ENCODE results near the gene BPIFB1. TPM values are rescaled to one million over a fixed set of nuclear protein-coding genes. Genes with fewer than 3 reads are reported as not detected.

Gene BPIFB1
- total and polyA plus RNA-seq, 3 experiments from 2014 or later, result not detected

GRCh38 chr20:33281550-33282146 lies 1.4 kb upstream of the BPIFB1 start:
- Mint-ChIP-seq H3K27ac (no peak overlapping the region), H3K36me3 (no peaks in the 10 kb centered on the region), H3K4me1 (no peaks in the 10 kb centered on the region), H3K27me3 (peaks cover 20 to 39% of the 10 kb centered on the region in 2 donors), H3K4me3 (no peak overlapping the region), H3K9me3 (peaks cover 0 to 2% (median 0%) of the 10 kb centered on the region in 5 donors)
- Histone ChIP-seq H3K27ac (ENCODE audit: low read depth, low read length) (no peak overlapping the region), H3K4me1 (ENCODE audit: insufficient read depth, low read length) (no peaks in the 10 kb centered on the region), H3K36me3 (ENCODE audit: insufficient read depth, low read length) (no peaks in the 10 kb centered on the region), H3K4me3 (ENCODE audit: low read length) (no peak overlapping the region), H3K27me3 (ENCODE audit: insufficient read depth, low read length, poor library complexity, severe bottlenecking) (no peaks in the 10 kb centered on the region), H3K9me3 (ENCODE audit: low read length) (no peaks in the 10 kb centered on the region)
- no peak for DNase-seq
- ChIA-PET POLR2A (no interaction called here), CTCF (interaction anchor here (1.0 kb wide), 1 partner anchor 18 kb away, joined by 3 read pairs; no protein-coding TSS in a partner anchor)

GRCh38 chr20:33282196-33282934 lies 649 bp upstream of the BPIFB1 start:
- Mint-ChIP-seq H3K36me3 (no peaks in the 10 kb centered on the region), H3K27ac (no peak overlapping the region), H3K9me3 (peaks cover 0 to 2% (median 0%) of the 10 kb centered on the region in 5 donors), H3K4me3 (no peak overlapping the region), H3K27me3 (peaks cover 20 to 44% of the 10 kb centered on the region in 2 donors), H3K4me1 (no peaks in the 10 kb centered on the region)
- DNase-seq, result no peak
- Histone ChIP-seq H3K9me3 (ENCODE audit: low read length) (no peaks in the 10 kb centered on the region), H3K4me3 (ENCODE audit: low read length) (no peak overlapping the region), H3K27ac (ENCODE audit: low read depth, low read length) (no peak overlapping the region), H3K4me1 (ENCODE audit: insufficient read depth, low read length) (no peaks in the 10 kb centered on the region), H3K36me3 (ENCODE audit: insufficient read depth, low read length) (no peaks in the 10 kb centered on the region), H3K27me3 (ENCODE audit: insufficient read depth, low read length, poor library complexity, severe bottlenecking) (no peaks in the 10 kb centered on the region)
- POLR2A ChIA-PET, result no interaction called here
- CTCF ChIA-PET, result interaction anchor here (1.0 kb wide), 1 partner anchor 17 kb away, joined by 3 read pairs; no protein-coding TSS in a partner anchor

- H3K4me3 ChIP-seq (ENCODE audit: low read length), result no peak overlapping the region
- no peaks in the 10 kb centered on the region for H3K27me3 ChIP-seq (ENCODE audit: insufficient read depth, low read length, poor library complexity, severe bottlenecking)
- Mint-ChIP-seq H3K4me3 (no peak overlapping the region), H3K9me3 (peaks cover 0 to 2% (median 0%) of the 10 kb centered on the region in 5 donors), H3K27ac (no peak overlapping the region), H3K4me1 (no peaks in the 10 kb centered on the region), H3K27me3 (peaks cover 21 to 41% of the 10 kb centered on the region in 2 donors), H3K36me3 (no peaks in the 10 kb centered on the region)
- no peaks in the 10 kb centered on the region for H3K9me3 ChIP-seq (ENCODE audit: low read length)
- CTCF ChIA-PET, result interaction anchor here (0.9 kb wide), 1 partner anchor 13 kb away, joined by 3 read pairs; no protein-coding TSS in a partner anchor
- H3K4me1 ChIP-seq (ENCODE audit: insufficient read depth, low read length), result no peaks in the 10 kb centered on the region
- POLR2A ChIA-PET, result no interaction called here
- H3K36me3 ChIP-seq (ENCODE audit: insufficient read depth, low read length), result no peaks in the 10 kb centered on the region
- no peak for DNase-seq
- H3K27ac ChIP-seq (ENCODE audit: low read depth, low read length), result no peak overlapping the region
These were observed 1.3 kb downstream of the BPIFB1 start for GRCh38 chr20:33284284-33284683.

GRCh38 chr20:33284937-33285336 lies 1.9 kb downstream of the BPIFB1 start:
- Histone ChIP-seq H3K4me1 (ENCODE audit: insufficient read depth, low read length) (no peaks in the 10 kb centered on the region), H3K9me3 (ENCODE audit: low read length) (no peaks in the 10 kb centered on the region), H3K36me3 (ENCODE audit: insufficient read depth, low read length) (no peaks in the 10 kb centered on the region), H3K4me3 (ENCODE audit: low read length) (no peak overlapping the region), H3K27me3 (ENCODE audit: insufficient read depth, low read length, poor library complexity, severe bottlenecking) (no peaks in the 10 kb centered on the region), H3K27ac (ENCODE audit: low read depth, low read length) (no peak overlapping the region)
- Mint-ChIP-seq H3K36me3 (no peaks in the 10 kb centered on the region), H3K27me3 (peaks cover 19 to 37% of the 10 kb centered on the region in 2 donors), H3K4me1 (no peaks in the 10 kb centered on the region), H3K4me3 (no peak overlapping the region), H3K27ac (no peak overlapping the region), H3K9me3 (peaks cover 0 to 2% (median 0%) of the 10 kb centered on the region in 5 donors)
- no peak for DNase-seq
- POLR2A ChIA-PET, result no interaction called here
- CTCF ChIA-PET, result interaction anchor here (0.9 kb wide), 1 partner anchor 14 kb away, joined by 3 read pairs; no protein-coding TSS in a partner anchor

- POLR2A ChIA-PET, result no interaction called here
- H3K4me1 Mint-ChIP-seq, result no peaks in the 10 kb centered on the region
- Histone ChIP-seq H3K36me3 (ENCODE audit: insufficient read depth, low read length) (no peaks in the 10 kb centered on the region), H3K27me3 (ENCODE audit: insufficient read depth, low read length, poor library complexity, severe bottlenecking) (no peaks in the 10 kb centered on the region), H3K9me3 (ENCODE audit: low read length) (no peaks in the 10 kb centered on the region), H3K27ac (ENCODE audit: low read depth, low read length) (no peak overlapping the region), H3K4me3 (ENCODE audit: low read length) (no peak overlapping the region), H3K4me1 (ENCODE audit: insufficient read depth, low read length) (no peaks in the 10 kb centered on the region)
- H3K9me3 Mint-ChIP-seq, result peaks cover 0 to 2% (median 0%) of the 10 kb centered on the region in 5 donors
- peaks cover 17 to 32% of the 10 kb centered on the region in 2 donors for H3K27me3 Mint-ChIP-seq
- no peaks in the 10 kb centered on the region for H3K36me3 Mint-ChIP-seq
- no peak for DNase-seq
- no peak overlapping the region for H3K27ac Mint-ChIP-seq
- CTCF ChIA-PET, result no interaction called here
- H3K4me3 Mint-ChIP-seq, result no peak overlapping the region
These were observed 3.0 kb downstream of the BPIFB1 start for GRCh38 chr20:33285861-33286495.

GRCh38 chr20:33287884-33288283 lies 4.9 kb downstream of the BPIFB1 start:
- Mint-ChIP-seq H3K4me3 (no peak overlapping the region), H3K36me3 (no peaks in the 10 kb centered on the region), H3K9me3 (peaks cover 0 to 2% (median 0%) of the 10 kb centered on the region in 5 donors), H3K27ac (no peak overlapping the region), H3K4me1 (no peaks in the 10 kb centered on the region), H3K27me3 (peaks cover 20 to 39% of the 10 kb centered on the region in 2 donors)
- no peak for DNase-seq
- Histone ChIP-seq H3K9me3 (ENCODE audit: low read length) (no peaks in the 10 kb centered on the region), H3K27me3 (ENCODE audit: insufficient read depth, low read length, poor library complexity, severe bottlenecking) (no peaks in the 10 kb centered on the region), H3K27ac (ENCODE audit: low read depth, low read length) (no peak overlapping the region), H3K36me3 (ENCODE audit: insufficient read depth, low read length) (no peaks in the 10 kb centered on the region), H3K4me1 (ENCODE audit: insufficient read depth, low read length) (no peaks in the 10 kb centered on the region), H3K4me3 (ENCODE audit: low read length) (no peak overlapping the region)
- ChIA-PET CTCF (interaction anchor here (1.7 kb wide), 1 partner anchor 386 kb away, joined by 6 read pairs; no protein-coding TSS in a partner anchor), POLR2A (no interaction called here)

- no peaks in the 10 kb centered on the region for H3K36me3 Mint-ChIP-seq
- H3K4me1 Mint-ChIP-seq, result no peaks in the 10 kb centered on the region
- Histone ChIP-seq H3K4me3 (ENCODE audit: low read length) (no peak overlapping the region), H3K4me1 (ENCODE audit: insufficient read depth, low read length) (no peaks in the 10 kb centered on the region), H3K36me3 (ENCODE audit: insufficient read depth, low read length) (no peaks in the 10 kb centered on the region), H3K27ac (ENCODE audit: low read depth, low read length) (no peak overlapping the region), H3K27me3 (ENCODE audit: insufficient read depth, low read length, poor library complexity, severe bottlenecking) (no peaks in the 10 kb centered on the region), H3K9me3 (ENCODE audit: low read length) (no peaks in the 10 kb centered on the region)
- no peak overlapping the region for H3K4me3 Mint-ChIP-seq
- H3K27ac Mint-ChIP-seq, result no peak overlapping the region
- ChIA-PET POLR2A (no interaction called here), CTCF (no interaction called here)
- H3K9me3 Mint-ChIP-seq, result no peaks in the 10 kb centered on the region
- H3K27me3 Mint-ChIP-seq, result peaks cover 5 to 31% of the 10 kb centered on the region in 2 donors
- DNase-seq, result no peak
These were observed 7.8 kb downstream of the BPIFB1 start for GRCh38 chr20:33290852-33291251.

GRCh38 chr20:33291416-33291815 lies 8.4 kb downstream of the BPIFB1 start:
- Histone ChIP-seq H3K27me3 (ENCODE audit: insufficient read depth, low read length, poor library complexity, severe bottlenecking) (no peaks in the 10 kb centered on the region), H3K9me3 (ENCODE audit: low read length) (no peaks in the 10 kb centered on the region), H3K4me1 (ENCODE audit: insufficient read depth, low read length) (no peaks in the 10 kb centered on the region), H3K36me3 (ENCODE audit: insufficient read depth, low read length) (no peaks in the 10 kb centered on the region), H3K27ac (ENCODE audit: low read depth, low read length) (no peak overlapping the region), H3K4me3 (ENCODE audit: low read length) (no peak overlapping the region)
- Mint-ChIP-seq H3K4me1 (no peaks in the 10 kb centered on the region), H3K36me3 (no peaks in the 10 kb centered on the region), H3K4me3 (no peak overlapping the region), H3K9me3 (no peaks in the 10 kb centered on the region), H3K27me3 (peaks cover 5 to 31% of the 10 kb centered on the region in 2 donors), H3K27ac (no peak overlapping the region)
- ChIA-PET CTCF (no interaction called here), POLR2A (no interaction called here)
- DNase-seq, result no peak

Measured in CD8-positive, alpha-beta memory T cell (primary cell).